Esophagus mucosa (tissue), 1 donor: Measurements from ENCODE around the gene SPTLC2. TPM values are rescaled to one million over a fixed set of nuclear protein-coding genes. Genes with fewer than 3 reads are reported as not detected.
"Not testable (repeated sequence)": the region's sequence is repeated elsewhere in the genome, so short reads cannot be mapped to it uniquely, and the experiment has no call there.

Experiments
- ATAC-seq: fragments of 200-7000 bp; cut with Tn5 transposase; one replicate; pipeline ENCODE4 v1.9.1; 2020
- total RNA-seq: library from RNA; stranded (reverse); gene quantifications from one replicate; pipeline ENCODE4 v1.2.4, GENCODE V29; 2023
- donor health status: DM: yes; HTN: yes; CAD: no.

Gene SPTLC2
- total RNA-seq, 1 donor from 2014 or later: 40.1 TPM

GRCh38 chr14:77585385-77585784 lies 31.1 kb downstream of the SPTLC2 start:
- ATAC-seq: no peak

- ATAC-seq: no peak
These were observed 31.6 kb downstream of the SPTLC2 start for GRCh38 chr14:77584809-77585208.

- no peak for ATAC-seq
These were observed 32.8 kb downstream of the SPTLC2 start for GRCh38 chr14:77583657-77584056.

- no peak for ATAC-seq
These were observed 33.9 kb downstream of the SPTLC2 start for GRCh38 chr14:77582511-77582910.

- no peak for ATAC-seq
These were observed 35.4 kb downstream of the SPTLC2 start for GRCh38 chr14:77580964-77581505.

GRCh38 chr14:77580477-77580876 lies 36.0 kb downstream of the SPTLC2 start:
- ATAC-seq: no peak

- ATAC-seq: no peak
These were observed 36.7 kb downstream of the SPTLC2 start for GRCh38 chr14:77579780-77580179.

- ATAC-seq: no peak
These were observed 37.4 kb downstream of the SPTLC2 start for GRCh38 chr14:77579065-77579464.

- no peak for ATAC-seq
These were observed 41.9 kb downstream of the SPTLC2 start for GRCh38 chr14:77574446-77575115.

- no peak for ATAC-seq
These were observed 42.5 kb downstream of the SPTLC2 start for GRCh38 chr14:77573964-77574363.

- ATAC-seq: no peak
These were observed 45.6 kb downstream of the SPTLC2 start for GRCh38 chr14:77570706-77571268.

- ATAC-seq: no peak
These were observed 50.5 kb downstream of the SPTLC2 start for GRCh38 chr14:77565994-77566305.

- ATAC-seq: no peak
These were observed 51.0 kb downstream of the SPTLC2 start for GRCh38 chr14:77565289-77565993.

GRCh38 chr14:77562681-77563080 lies 53.8 kb downstream of the SPTLC2 start:
- ATAC-seq: no peak

GRCh38 chr14:77561881-77562280 lies 54.6 kb downstream of the SPTLC2 start:
- no peak for ATAC-seq

GRCh38 chr14:77559381-77559780 lies 57.1 kb downstream of the SPTLC2 start:
- no peak for ATAC-seq

GRCh38 chr14:77557391-77557790 lies 59.0 kb downstream of the SPTLC2 start:
- ATAC-seq: no peak

- no peak for ATAC-seq
These were observed 59.5 kb downstream of the SPTLC2 start for GRCh38 chr14:77556946-77557345.

GRCh38 chr14:77554816-77555599 lies 61.4 kb downstream of the SPTLC2 start:
- ATAC-seq: no peak

- no peak for ATAC-seq
These were observed 62.2 kb downstream of the SPTLC2 start for GRCh38 chr14:77554207-77554606.

- no peak for ATAC-seq
These were observed 67.0 kb downstream of the SPTLC2 start for GRCh38 chr14:77549451-77549850.

- ATAC-seq: no peak
These were observed 68.8 kb downstream of the SPTLC2 start for GRCh38 chr14:77547512-77548180.

- not testable (repeated sequence) for ATAC-seq
These were observed 71.3 kb downstream of the SPTLC2 start for GRCh38 chr14:77545171-77545570.
